Stimulated activated CD4-positive, alpha-beta T cell treated with anti-CD3 and anti-CD28 coated beads, TNF-alpha, amount 100 ng/mL, for 1 hour (primary cell): ENCODE data around the gene ABHD17C.

ENCODE experiments used
- DNase-seq, 3 donors: peaks; one replicate each; pipeline ENCODE4 v3.0.0-alpha.2; 2020; ENCODE audit warnings: low read depth in 3 of 3, low spot score in 1 of 3

The ABHD17C gene

GRCh38 chr15:80785335-80785734, 90.2 kb downstream of the ABHD17C start:
- no peak for DNase-seq

GRCh38 chr15:80785811-80786354, 90.8 kb downstream of the ABHD17C start:
- DNase-seq = no peak

- DNase-seq = no peak
These were observed 92.2 kb downstream of the ABHD17C start for GRCh38 chr15:80787316-80787715.

GRCh38 chr15:80788536-80788935, 93.4 kb downstream of the ABHD17C start:
- DNase-seq = no peak

GRCh38 chr15:80789296-80789695, 94.2 kb downstream of the ABHD17C start:
- no peak for DNase-seq

- DNase-seq = no peak
These were observed 94.7 kb downstream of the ABHD17C start for GRCh38 chr15:80789796-80790195.

- DNase-seq = no peak
These were observed 95.1 kb downstream of the ABHD17C start for GRCh38 chr15:80790236-80790635.

- DNase-seq = no peak
These were observed 95.9 kb downstream of the ABHD17C start for GRCh38 chr15:80791004-80791403.

GRCh38 chr15:80796407-80796806, 101.3 kb downstream of the ABHD17C start:
- no peak for DNase-seq

GRCh38 chr15:80798911-80799310, 103.8 kb downstream of the ABHD17C start:
- no peak for DNase-seq

- no peak for DNase-seq
These were observed 105.0 kb downstream of the ABHD17C start for GRCh38 chr15:80800067-80800466.

GRCh38 chr15:80801891-80802680, 107.0 kb downstream of the ABHD17C start:
- DNase-seq = no peak

GRCh38 chr15:80803580-80804525, 108.7 kb downstream of the ABHD17C start:
- DNase-seq = no peak

- DNase-seq = no peak
These were observed 109.9 kb downstream of the ABHD17C start for GRCh38 chr15:80804970-80805495.
